Measurements from ENCODE around the gene CDCA4.
A peak's percentile ranks its signal among the peaks of the same experiment; 100 is the strongest.

CDCA4 gene

GRCh38 chr14:104989236-104989950 is 31.5 kb downstream of the CDCA4 start:
- DNase-seq (ENCODE audit: low read depth) = no peak

DNA sequence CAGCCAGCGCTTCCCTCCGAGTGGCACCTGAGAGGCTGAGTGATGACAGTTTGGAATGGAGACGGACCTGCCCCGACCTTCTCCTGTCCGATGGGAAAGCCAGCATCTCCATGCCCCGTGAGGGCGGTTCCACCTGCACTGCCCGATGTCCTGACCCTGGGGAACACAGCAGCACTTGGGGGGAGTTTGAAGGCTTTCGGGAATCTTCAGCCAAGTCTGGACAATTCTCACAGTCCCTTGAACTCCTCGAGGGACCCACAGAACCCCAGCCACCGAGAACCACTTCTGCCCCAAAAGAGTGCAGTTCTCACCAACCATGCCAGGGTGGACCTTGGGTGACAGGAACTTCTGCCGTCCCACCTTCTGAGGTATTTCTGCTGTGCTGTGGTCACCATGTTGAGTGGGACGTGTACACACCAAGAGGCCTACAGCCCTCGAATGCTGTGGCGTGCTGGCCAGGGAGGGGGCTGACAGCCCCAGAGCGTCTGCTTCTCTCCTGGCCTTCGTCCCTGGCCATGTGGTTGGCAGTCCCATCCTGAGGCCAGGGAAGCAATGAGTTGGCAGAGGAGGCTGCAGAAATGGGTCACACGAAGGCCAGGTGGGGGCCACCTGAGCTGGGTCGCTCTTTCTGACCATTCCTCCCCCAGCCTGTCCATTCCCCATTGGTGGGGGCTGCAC is 34.3 kb downstream of the CDCA4 start:
- no peak for DNase-seq (ENCODE audit: low read depth)

GRCh38 chr14:104985675-104986486 is 35.0 kb downstream of the CDCA4 start, which contains the start of gene CLBA1:
Gene CLBA1, plus strand, starts transcription at chr14:104985788. Its CDS starts 644 bp downstream, at chr14:104986432.
- DNase-seq (ENCODE audit: low read depth) = peak; percentile 83

GRCh38 chr14:104984056-104984894 is 36.6 kb downstream of the CDCA4 start:
- DNase-seq (ENCODE audit: low read depth) = no peak

DNA sequence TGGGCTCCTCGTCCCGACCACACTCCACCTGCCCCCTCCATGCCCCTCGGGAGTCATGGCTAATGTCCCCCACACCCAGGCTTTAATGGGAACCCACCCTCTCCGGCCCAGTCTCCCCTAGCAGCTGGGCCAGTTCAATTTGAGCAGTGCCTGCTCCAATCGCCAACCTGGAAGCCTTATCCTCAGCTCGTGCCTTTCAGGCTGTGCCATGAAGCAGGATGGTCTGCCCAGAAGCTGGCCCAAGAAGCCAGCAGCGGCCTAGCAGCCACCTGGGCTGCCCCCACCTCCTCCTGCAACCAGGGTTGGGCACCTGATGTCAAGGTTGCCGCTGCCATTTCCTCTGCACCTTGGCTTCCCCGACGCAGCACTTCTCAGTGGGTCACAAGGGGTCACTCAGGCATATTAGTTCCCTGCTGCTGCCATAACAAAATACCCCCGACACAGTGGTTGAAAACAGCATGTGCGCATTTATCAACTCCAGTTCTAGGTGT is 37.6 kb downstream of the CDCA4 start:
- no peak for DNase-seq (ENCODE audit: low read depth)

- no peak for DNase-seq (ENCODE audit: low read depth)
Observed at GRCh38 chr14:104982548-104983230, 38.2 kb downstream of the CDCA4 start.

- DNase-seq (ENCODE audit: low read depth) = no peak
Observed at GRCh38 chr14:104981699-104982541, 39.0 kb downstream of the CDCA4 start.

- DNase-seq (ENCODE audit: low read depth) = no peak
Observed at GRCh38 chr14:104980611-104981531, 40.0 kb downstream of the CDCA4 start.

DNA sequence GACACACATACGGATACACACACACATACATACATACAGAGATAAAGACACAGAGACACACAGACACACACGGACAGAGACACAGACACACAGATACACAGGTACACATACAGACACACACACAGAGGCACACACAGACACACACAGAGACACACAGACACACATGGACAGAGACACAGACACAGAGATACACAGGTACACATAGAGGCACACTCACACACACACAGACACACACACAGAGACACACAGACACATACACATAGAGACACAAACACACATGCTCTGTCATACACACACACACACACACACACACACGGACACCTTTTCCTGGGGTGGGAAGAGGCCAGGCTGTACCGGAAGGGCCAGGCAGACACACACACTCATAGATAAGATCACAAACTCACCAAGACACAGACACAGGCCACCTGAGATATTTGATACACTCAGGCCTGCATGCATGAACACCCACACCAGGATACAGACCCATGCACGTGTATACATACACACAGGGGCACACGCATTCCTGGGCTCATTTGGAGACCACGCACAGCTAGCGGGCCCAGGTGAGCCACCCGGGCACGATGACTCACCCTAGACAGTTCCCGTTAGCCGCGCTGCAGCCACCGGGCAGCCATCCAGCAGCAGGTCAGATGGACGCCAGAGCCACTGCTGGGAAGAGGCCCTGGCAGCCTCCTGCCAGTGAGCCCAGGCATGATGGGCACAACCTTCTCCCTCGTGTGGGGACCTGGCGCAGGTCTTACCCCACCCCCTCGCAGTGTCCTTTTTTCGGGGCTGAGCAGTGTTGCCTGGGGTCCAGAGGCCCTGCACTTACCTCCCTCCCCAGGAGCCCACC is 40.9 kb downstream of the CDCA4 start:
- no peak for DNase-seq (ENCODE audit: low read depth)

GRCh38 chr14:104978746-104979691 is 41.9 kb downstream of the CDCA4 start:
- no peak for DNase-seq (ENCODE audit: low read depth)

- peak; percentile 43 for DNase-seq (ENCODE audit: low read depth)
Observed at GRCh38 chr14:104977681-104978653, 42.9 kb downstream of the CDCA4 start, which contains the start of gene AHNAK2. Gene AHNAK2, minus strand, starts transcription at chr14:104978374. Its CDS starts 137 bp downstream, at chr14:104978237.

- DNase-seq (ENCODE audit: low read depth) = no peak
Observed at GRCh38 chr14:104977008-104977680, 43.7 kb downstream of the CDCA4 start.

GRCh38 chr14:104976198-104977007 is 44.5 kb downstream of the CDCA4 start:
- peak; percentile 80 for DNase-seq (ENCODE audit: low read depth)
